ENCODE results near the gene CPTP. TPM values are rescaled to one million over a fixed set of nuclear protein-coding genes. Genes with fewer than 3 reads are reported as not detected.
A peak's percentile ranks its signal among the peaks of the same experiment; 100 is the strongest.

The CPTP gene
- total and polyA plus RNA-seq, 2 of the 13 experiments (the other 11 are each of a cell fraction or from before 2014, with no cell fraction given): 5.5 to 9.3 TPM

- TF ChIP-seq ZBTB40 (IDR thresholded peaks at IDR 0.05) (no peak), ZBTB40 (CRISPR knock-in tag; IDR thresholded peaks at IDR 0.05) (0 out of 2 replicates have a peak, but pooled peaks have one; percentile 17), TBX2 (CRISPR knock-in tag; IDR thresholded peaks at IDR 0.05; ENCODE audit: borderline replicate concordance) (no peak), U2AF2 (IDR thresholded peaks at IDR 0.05; ENCODE audit: low read depth, low read length) (no peak), SAP130 (CRISPR knock-in tag; IDR thresholded peaks at IDR 0.05; ENCODE audit: low read depth) (no peak), ARHGAP35 (CRISPR knock-in tag; IDR thresholded peaks at IDR 0.05; ENCODE audit: borderline replicate concordance) (0 out of 2 replicates have a peak, but pooled peaks have one; percentile 41), ZNF34 (CRISPR knock-in tag; IDR thresholded peaks at IDR 0.05; ENCODE audit: borderline replicate concordance) (no peak), HNRNPK (IDR thresholded peaks at IDR 0.05; ENCODE audit: low read depth, low read length, poor library complexity, severe bottlenecking) (peak; percentile 96), HMGXB3 (CRISPR knock-in tag; IDR thresholded peaks at IDR 0.05; ENCODE audit: borderline replicate concordance) (no peak), NFATC3 (CRISPR knock-in tag; IDR thresholded peaks at IDR 0.05) (no peak), HOXA3 (CRISPR knock-in tag; IDR thresholded peaks at IDR 0.05) (no peak), IRF1 (CRISPR knock-in tag; IDR thresholded peaks at IDR 0.05; ENCODE audit: low read depth) (no peak), RAD21 (CRISPR knock-in tag; IDR thresholded peaks at IDR 0.05) (0 out of 2 replicates have a peak, but pooled peaks have one; percentile 18), KLF12 (CRISPR knock-in tag; IDR thresholded peaks at IDR 0.05; ENCODE audit: borderline replicate concordance) (no peak), ISX (CRISPR knock-in tag; conservative IDR thresholded peaks at IDR 0.05) (no peak), ZNF75D (CRISPR knock-in tag; IDR thresholded peaks at IDR 0.05; ENCODE audit: borderline replicate concordance) (no peak), ZNF619 (CRISPR knock-in tag; IDR thresholded peaks at IDR 0.05) (no peak)
Observed at GRCh38 chr1:1324084-1324523, 498 bp upstream of the CPTP start (continued).
